Measurements from ENCODE around the gene TNIK.

DNA sequence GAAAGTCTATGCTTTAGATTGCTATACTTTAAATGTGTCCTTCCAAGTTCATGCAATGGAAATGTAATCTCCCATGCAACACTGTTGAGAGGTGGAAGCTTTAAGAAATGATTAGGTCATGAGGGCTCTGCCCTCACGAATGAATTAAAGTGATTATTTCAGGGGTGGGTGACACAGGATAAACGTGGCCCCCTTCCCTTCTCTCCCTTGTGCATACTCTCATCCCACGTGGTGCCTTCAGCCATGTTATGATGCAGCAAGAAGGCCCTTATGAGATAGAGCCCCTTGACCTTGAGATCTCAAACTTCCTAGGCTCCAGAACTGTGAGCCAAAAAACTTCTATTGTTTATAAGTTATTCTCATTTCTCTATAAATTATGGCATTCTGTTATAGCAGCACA lies 183.3 kb downstream of the TNIK start:
- no peak for TF ChIP-seq NFIC (IDR thresholded peaks at IDR 0.05; ENCODE audit: borderline replicate concordance)
- TF ChIP-seq, protein P1, sequence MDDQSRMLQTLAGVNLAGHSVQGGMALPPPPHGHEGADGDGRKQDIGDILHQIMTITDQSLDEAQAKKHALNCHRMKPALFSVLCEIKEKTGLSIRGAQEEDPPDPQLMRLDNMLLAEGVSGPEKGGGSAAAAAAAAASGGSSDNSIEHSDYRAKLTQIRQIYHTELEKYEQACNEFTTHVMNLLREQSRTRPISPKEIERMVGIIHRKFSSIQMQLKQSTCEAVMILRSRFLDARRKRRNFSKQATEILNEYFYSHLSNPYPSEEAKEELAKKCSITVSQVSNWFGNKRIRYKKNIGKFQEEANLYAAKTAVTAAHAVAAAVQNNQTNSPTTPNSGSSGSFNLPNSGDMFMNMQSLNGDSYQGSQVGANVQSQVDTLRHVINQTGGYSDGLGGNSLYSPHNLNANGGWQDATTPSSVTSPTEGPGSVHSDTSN (IDR thresholded peaks at IDR 0.05), result no peak
- no peak for TF ChIP-seq RXRA (IDR thresholded peaks at IDR 0.05; ENCODE audit: borderline replicate concordance, low read depth)
- TF ChIP-seq POLR2AphosphoS5 (IDR thresholded peaks at IDR 0.05; ENCODE audit: low read depth, low read length), result no peak
- TF ChIP-seq, protein P2, sequence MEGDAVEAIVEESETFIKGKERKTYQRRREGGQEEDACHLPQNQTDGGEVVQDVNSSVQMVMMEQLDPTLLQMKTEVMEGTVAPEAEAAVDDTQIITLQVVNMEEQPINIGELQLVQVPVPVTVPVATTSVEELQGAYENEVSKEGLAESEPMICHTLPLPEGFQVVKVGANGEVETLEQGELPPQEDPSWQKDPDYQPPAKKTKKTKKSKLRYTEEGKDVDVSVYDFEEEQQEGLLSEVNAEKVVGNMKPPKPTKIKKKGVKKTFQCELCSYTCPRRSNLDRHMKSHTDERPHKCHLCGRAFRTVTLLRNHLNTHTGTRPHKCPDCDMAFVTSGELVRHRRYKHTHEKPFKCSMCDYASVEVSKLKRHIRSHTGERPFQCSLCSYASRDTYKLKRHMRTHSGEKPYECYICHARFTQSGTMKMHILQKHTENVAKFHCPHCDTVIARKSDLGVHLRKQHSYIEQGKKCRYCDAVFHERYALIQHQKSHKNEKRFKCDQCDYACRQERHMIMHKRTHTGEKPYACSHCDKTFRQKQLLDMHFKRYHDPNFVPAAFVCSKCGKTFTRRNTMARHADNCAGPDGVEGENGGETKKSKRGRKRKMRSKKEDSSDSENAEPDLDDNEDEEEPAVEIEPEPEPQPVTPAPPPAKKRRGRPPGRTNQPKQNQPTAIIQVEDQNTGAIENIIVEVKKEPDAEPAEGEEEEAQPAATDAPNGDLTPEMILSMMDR (IDR thresholded peaks at IDR 0.05), result no peak
- no peak for TF ChIP-seq YY1 (IDR thresholded peaks at IDR 0.05; ENCODE audit: low read depth)
